Naive thymus-derived CD4-positive, alpha-beta T cell (primary cell): Measurements from ENCODE around the gene XPC. TPM values are rescaled to one million over a fixed set of nuclear protein-coding genes. Genes with fewer than 3 reads are reported as not detected.

Experiments
- ATAC-seq: fragments of 150-1000 bp; cut with Tn5 transposase; 2 replicates; pipeline ENCODE4 v1.10.0; 2021; ENCODE audit warnings: mild to moderate bottlenecking, moderate library complexity
- CTCF ChIA-PET: fragments of 350-600 bp; sonication (Branson Sonifier 250); formaldehyde crosslinking; loops from one replicate; lab custom pipeline; 2021; ENCODE audit warnings: antibody characterized with exemption; lab: Charles Lee
- POLR2A ChIA-PET: fragments of 350-600 bp; sonication (Branson Sonifier 250); formaldehyde crosslinking; loops from one replicate; lab custom pipeline; 2021; ENCODE audit warnings: antibody characterized with exemption, inconsistent platforms; lab: Charles Lee
- DNase-seq, 9 donors: peaks; one replicate each; pipeline versions ENCODE4 v3.0.0 to v3.0.0-alpha.2; 2020 to 2022; ENCODE audit warnings: mixed read lengths in 1 of 9
- H3K27ac ChIP-seq: one replicate; pipeline ENCODE4 v1.7.0; 2013; ENCODE audit warnings: mild to moderate bottlenecking, low read depth, low read length, moderate library complexity
- H3K27me3 ChIP-seq, 2 donors: one replicate each; pipeline ENCODE4 v1.7.0; 2013; ENCODE audit warnings: low read length in 2 of 2, mild to moderate bottlenecking in 2 of 2, moderate library complexity in 2 of 2; ENCODE audit not compliant: control insufficient read depth in 2 of 2, insufficient read depth in 2 of 2
- H3K36me3 ChIP-seq, 3 experiments: 1 replicate in 2 of 3; 2 replicates in 1 of 3; pipeline ENCODE4 v1.7.0; 2013; ENCODE audit warnings: low read length in 3 of 3, mild to moderate bottlenecking in 3 of 3, moderate library complexity in 1 of 3; ENCODE audit not compliant: insufficient read depth in 3 of 3, control insufficient read depth in 2 of 3
- H3K4me1 ChIP-seq, 2 donors: one replicate each; pipeline ENCODE4 v1.7.0; 2013; ENCODE audit warnings: low read length in 2 of 2, mild to moderate bottlenecking in 2 of 2, moderate library complexity in 1 of 2; ENCODE audit not compliant: control insufficient read depth in 2 of 2, insufficient read depth in 2 of 2
- H3K4me3 ChIP-seq: 2 replicates; pipeline ENCODE4 v1.7.0; 2013; ENCODE audit warnings: mild to moderate bottlenecking, low read length
- H3K9me3 ChIP-seq, 3 experiments: 1 replicate in 2 of 3; 2 replicates in 1 of 3; pipeline ENCODE4 v1.7.0; 2013; ENCODE audit warnings: low read length in 3 of 3; ENCODE audit not compliant: control insufficient read depth in 2 of 3
- H3K27ac Mint-ChIP-seq, 9 donors: one replicate each; pipeline ENCODE4 v1.8.0; 2020 to 2022; ENCODE audit warnings: mixed read lengths in 9 of 9, mild to moderate bottlenecking in 8 of 9, moderate library complexity in 5 of 9, inconsistent platforms in 2 of 9
- H3K27me3 Mint-ChIP-seq, 5 donors: one replicate each; pipeline ENCODE4 v1.8.0; 2021 to 2022; ENCODE audit warnings: mixed read lengths in 5 of 5, mild to moderate bottlenecking in 1 of 5
- H3K36me3 Mint-ChIP-seq, 5 donors: one replicate each; pipeline ENCODE4 v1.8.0; 2020 to 2022; ENCODE audit warnings: mixed read lengths in 5 of 5, mild to moderate bottlenecking in 3 of 5, inconsistent platforms in 1 of 5
- H3K4me1 Mint-ChIP-seq, 7 donors: one replicate each; pipeline ENCODE4 v1.8.0; 2020 to 2022; ENCODE audit warnings: mixed read lengths in 7 of 7, mild to moderate bottlenecking in 3 of 7, inconsistent platforms in 1 of 7
- H3K4me3 Mint-ChIP-seq, 10 donors: one replicate each; pipeline ENCODE4 v1.8.0; 2020 to 2022; ENCODE audit warnings: mild to moderate bottlenecking in 10 of 10, mixed read lengths in 10 of 10, moderate library complexity in 6 of 10, inconsistent platforms in 2 of 10
- H3K9me3 Mint-ChIP-seq, 11 donors: one replicate each; pipeline ENCODE4 v1.8.0; 2020 to 2022; ENCODE audit warnings: mixed read lengths in 11 of 11, mild to moderate bottlenecking in 4 of 11, inconsistent platforms in 1 of 11, moderate library complexity in 1 of 11
- intact Hi-C, 2 donors: fragments of 100-400 bp; cut with micrococcal nuclease; formaldehyde crosslinking; loops; one replicate each; pipeline ENCODE4 v1.15.1; 2023
- polyA plus RNA-seq, 2 donors: library from polyadenylated mRNA; unstranded; fragments of 300-500 nt; fragmentation: Illumina TruSeq; gene quantifications; one replicate each; pipeline ENCODE4 v1.2.3, GENCODE V29; 2021
- total RNA-seq, 6 experiments: library from RNA in 5 of 6; stranded (reverse) in 5 of 6; gene quantifications; 1 replicate in 5 of 6; 2 replicates in 1 of 6; pipeline ENCODE4 v1.2.3 and lab custom pipeline; 2021 to 2026

The XPC gene
- total and polyA plus RNA-seq, 7 experiments from 2014 or later: 50.0 to 94.8 (median 57.7) TPM

DNA sequence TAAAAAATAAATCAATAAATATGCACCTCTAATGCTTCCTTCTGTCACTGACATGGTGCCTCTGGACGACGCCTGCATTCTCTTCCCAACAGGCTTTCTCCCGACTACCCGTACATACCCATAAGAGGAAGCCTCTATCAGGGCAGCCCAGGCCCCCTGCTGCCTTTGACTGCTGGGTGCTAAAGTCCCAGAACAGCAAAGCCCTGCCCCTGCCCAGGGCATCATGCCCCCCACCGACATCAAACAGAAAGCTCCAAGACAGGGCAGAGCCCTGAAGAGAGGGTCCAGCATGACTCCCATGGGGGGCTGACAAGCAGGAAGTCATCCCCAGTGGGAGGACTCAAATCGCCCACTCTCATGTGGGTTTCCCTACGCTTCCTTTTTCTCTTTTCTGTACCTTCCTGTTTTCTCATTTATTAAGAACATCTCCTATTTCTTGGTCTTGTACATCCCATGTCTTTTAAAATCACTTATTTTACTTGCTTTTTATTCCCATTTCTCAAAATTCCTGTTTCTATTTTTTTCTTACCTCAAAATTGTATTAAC lies 23.4 kb downstream of the XPC start:
- Histone ChIP-seq H3K36me3 (peaks cover 24 to 90% (median 42%) of the 10 kb centered on the region in 3 experiments), H3K4me3 (no peak overlapping the region), H3K9me3 (no peaks in the 10 kb centered on the region), H3K27me3 (no peaks in the 10 kb centered on the region), H3K4me1 (no peaks in the 10 kb centered on the region), H3K27ac (no peak overlapping the region)
- intact Hi-C loops: no loop called here
- no peak overlapping the region for H3K4me3 Mint-ChIP-seq
- ATAC-seq: no peak
- H3K4me1 Mint-ChIP-seq: peaks cover 6 to 36% (median 26%) of the 10 kb centered on the region in 7 donors
- H3K36me3 Mint-ChIP-seq: peaks cover 30 to 69% (median 33%) of the 10 kb centered on the region in 5 donors
- POLR2A ChIA-PET: interaction anchor here (1.5 to 3.6 kb wide), 2 partner anchors 10 to 24 kb away, joined by 5 to 10 read pairs; partner anchors contain the start of genes LSM3 and XPC
- peaks cover 0 to 3% (median 0%) of the 10 kb centered on the region in 11 donors for H3K9me3 Mint-ChIP-seq
- H3K27ac Mint-ChIP-seq: peak overlapping the region in 4 of 9 donors; percentile 51 to 73 (median 57)
- peak in 1 of 9 donors; percentile 15 for DNase-seq
- CTCF ChIA-PET: no interaction called here
- H3K27me3 Mint-ChIP-seq: no peaks in the 10 kb centered on the region

DNA sequence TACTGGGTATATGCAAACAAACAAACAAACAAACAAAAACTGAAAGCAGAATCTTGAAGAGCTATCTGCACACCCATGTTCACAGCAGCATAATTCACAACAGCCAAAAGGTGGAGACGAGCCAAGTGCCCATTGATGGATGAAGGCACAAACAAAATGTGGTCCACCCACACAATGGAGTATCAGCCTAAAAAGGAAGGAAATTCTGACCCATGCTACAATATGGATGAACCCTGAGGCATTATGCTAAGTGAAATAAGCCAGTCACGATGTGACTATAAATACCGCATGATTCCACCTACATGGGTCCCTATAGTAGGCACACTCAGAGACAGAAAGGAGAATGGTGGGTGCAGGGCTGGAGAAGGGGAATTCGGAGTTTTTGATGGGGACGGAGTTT lies 24.1 kb downstream of the XPC start:
- Histone ChIP-seq H3K36me3 (peaks cover 19 to 86% (median 38%) of the 10 kb centered on the region in 3 experiments), H3K4me1 (no peaks in the 10 kb centered on the region), H3K27ac (no peak overlapping the region), H3K4me3 (no peak overlapping the region), H3K9me3 (no peaks in the 10 kb centered on the region), H3K27me3 (no peaks in the 10 kb centered on the region)
- ChIA-PET POLR2A (interaction anchor here (3.6 kb wide), 1 partner anchor 25 kb away, joined by 10 read pairs; the partner anchor contains the start of genes LSM3 and XPC), CTCF (no interaction called here)
- no peak for DNase-seq
- Mint-ChIP-seq H3K27me3 (no peaks in the 10 kb centered on the region), H3K9me3 (peaks cover 0 to 3% (median 0%) of the 10 kb centered on the region in 11 donors), H3K36me3 (peaks cover 30 to 64% (median 31%) of the 10 kb centered on the region in 5 donors), H3K4me3 (no peak overlapping the region), H3K4me1 (peaks cover 6 to 36% (median 26%) of the 10 kb centered on the region in 7 donors), H3K27ac (peak overlapping the region in 4 of 9 donors; percentile 2 to 51 (median 18))
- ATAC-seq: no peak
- intact Hi-C loops: no loop called here

- DNase-seq (no peak), ATAC-seq (no peak)
- no peak overlapping the region for H3K4me3 ChIP-seq
- H3K4me1 ChIP-seq: no peaks in the 10 kb centered on the region
- no peaks in the 10 kb centered on the region for H3K9me3 ChIP-seq
- H3K36me3 Mint-ChIP-seq: peaks cover 23 to 58% (median 25%) of the 10 kb centered on the region in 5 donors
- H3K4me3 Mint-ChIP-seq: no peak overlapping the region
- H3K27ac ChIP-seq: no peak overlapping the region
- H3K27ac Mint-ChIP-seq: peak overlapping the region in 4 of 9 donors; percentile 0 to 59 (median 6)
- H3K9me3 Mint-ChIP-seq: peaks cover 0 to 3% (median 0%) of the 10 kb centered on the region in 11 donors
- peaks cover 6 to 32% (median 26%) of the 10 kb centered on the region in 7 donors for H3K4me1 Mint-ChIP-seq
- no peaks in the 10 kb centered on the region for H3K27me3 ChIP-seq
- no peaks in the 10 kb centered on the region for H3K27me3 Mint-ChIP-seq
- H3K36me3 ChIP-seq: peaks cover 13 to 80% (median 32%) of the 10 kb centered on the region in 3 experiments
- intact Hi-C loops: loop anchor here in 1 of 2 donors (2.0 kb wide), 1 partner anchor 21 kb away; no protein-coding TSS in a partner anchor
- CTCF ChIA-PET: no interaction called here
- POLR2A ChIA-PET: interaction anchor here (0.8 to 3.6 kb wide), 2 partner anchors 19 to 25 kb away, joined by 3 to 10 read pairs; partner anchors contain the start of genes LSM3 and XPC
Measured at GRCh38 chr3:14153663-14154062, 24.7 kb downstream of the XPC start.

DNA sequence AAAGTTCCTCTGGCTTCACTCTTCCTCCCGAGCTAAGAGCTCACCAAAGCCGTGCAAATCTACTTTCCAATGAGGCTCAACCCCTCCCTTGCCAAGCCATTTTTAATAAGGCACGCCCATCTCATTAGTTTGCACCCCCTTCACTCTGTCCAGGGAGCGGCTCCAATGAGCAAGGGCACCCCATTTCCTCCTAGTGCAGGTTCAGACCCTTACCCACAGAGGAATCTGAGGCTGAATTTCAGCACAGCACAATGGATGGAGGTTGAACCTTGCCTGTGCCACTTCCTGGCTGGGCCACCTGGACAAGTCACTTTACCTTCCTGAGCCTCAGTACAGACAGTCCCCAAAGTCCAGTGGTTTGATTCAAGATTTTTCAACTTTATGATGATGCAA lies 25.4 kb downstream of the XPC start:
- Mint-ChIP-seq H3K27me3 (no peaks in the 10 kb centered on the region), H3K4me3 (no peak overlapping the region), H3K9me3 (peaks cover 0 to 3% (median 0%) of the 10 kb centered on the region in 11 donors), H3K4me1 (peaks cover 6 to 28% (median 24%) of the 10 kb centered on the region in 7 donors), H3K27ac (peak overlapping the region in 6 of 9 donors; percentile 25 to 78 (median 52)), H3K36me3 (peaks cover 16 to 51% (median 18%) of the 10 kb centered on the region in 5 donors)
- Histone ChIP-seq H3K4me3 (no peak overlapping the region), H3K36me3 (peaks cover 8 to 80% (median 26%) of the 10 kb centered on the region in 3 experiments), H3K9me3 (no peaks in the 10 kb centered on the region), H3K4me1 (no peaks in the 10 kb centered on the region), H3K27ac (no peak overlapping the region), H3K27me3 (no peaks in the 10 kb centered on the region)
- ATAC-seq (no peak), DNase-seq (no peak)
- intact Hi-C loops: loop anchor here in 1 of 2 donors (2.0 kb wide), 1 partner anchor 22 kb away; no protein-coding TSS in a partner anchor
- POLR2A ChIA-PET: interaction anchor here (1.2 kb wide), 1 partner anchor 16 kb away, joined by 3 read pairs; no protein-coding TSS in a partner anchor
- CTCF ChIA-PET: interaction anchor here (0.6 to 0.7 kb wide), 2 partner anchors 9 to 1801 kb away, joined by 3 read pairs; no protein-coding TSS in a partner anchor

- ATAC-seq (peak; percentile 47), DNase-seq (no peak)
- Histone ChIP-seq H3K4me1 (no peaks in the 10 kb centered on the region), H3K4me3 (no peak overlapping the region), H3K36me3 (peaks cover 6 to 80% (median 22%) of the 10 kb centered on the region in 3 experiments), H3K27me3 (no peaks in the 10 kb centered on the region), H3K27ac (no peak overlapping the region), H3K9me3 (no peaks in the 10 kb centered on the region)
- no peak overlapping the region for H3K4me3 Mint-ChIP-seq
- CTCF ChIA-PET: interaction anchor here (0.6 to 0.7 kb wide), 2 partner anchors 10 to 1802 kb away, joined by 3 read pairs; no protein-coding TSS in a partner anchor
- POLR2A ChIA-PET: interaction anchor here (1.0 to 1.2 kb wide), 2 partner anchors 16 to 23 kb away, joined by 3 read pairs; no protein-coding TSS in a partner anchor
- peaks cover 15 to 50% (median 17%) of the 10 kb centered on the region in 5 donors for H3K36me3 Mint-ChIP-seq
- H3K27me3 Mint-ChIP-seq: no peaks in the 10 kb centered on the region
- intact Hi-C loops: loop anchor here in 1 of 2 donors (2.0 kb wide), 1 partner anchor 22 kb away; no protein-coding TSS in a partner anchor
- peaks cover 0 to 3% (median 0%) of the 10 kb centered on the region in 11 donors for H3K9me3 Mint-ChIP-seq
- peaks cover 6 to 27% (median 22%) of the 10 kb centered on the region in 7 donors for H3K4me1 Mint-ChIP-seq
- H3K27ac Mint-ChIP-seq: peak overlapping the region in 6 of 9 donors; percentile 25 to 78 (median 62)
Measured at GRCh38 chr3:14152233-14152962, 26.0 kb downstream of the XPC start.

- Histone ChIP-seq H3K9me3 (no peaks in the 10 kb centered on the region), H3K27me3 (no peaks in the 10 kb centered on the region), H3K27ac (no peak overlapping the region), H3K4me1 (no peaks in the 10 kb centered on the region), H3K36me3 (peaks cover 6 to 80% (median 17%) of the 10 kb centered on the region in 3 experiments), H3K4me3 (no peak overlapping the region)
- peaks cover 0 to 3% (median 0%) of the 10 kb centered on the region in 11 donors for H3K9me3 Mint-ChIP-seq
- DNase-seq: no peak
- no peak overlapping the region for H3K4me3 Mint-ChIP-seq
- ChIA-PET CTCF (no interaction called here), POLR2A (interaction anchor here (1.0 to 2.9 kb wide), 3 partner anchors 17 to 27 kb away, joined by 3 to 12 read pairs (median 3); partner anchors contain the start of genes LSM3 and XPC)
- H3K36me3 Mint-ChIP-seq: peaks cover 15 to 48% (median 21%) of the 10 kb centered on the region in 5 donors
- no peaks in the 10 kb centered on the region for H3K27me3 Mint-ChIP-seq
- ATAC-seq: no peak
- H3K4me1 Mint-ChIP-seq: peaks cover 9 to 22% (median 14%) of the 10 kb centered on the region in 7 donors
- H3K27ac Mint-ChIP-seq: no peak overlapping the region
- intact Hi-C loops: loop anchor here in 1 of 2 donors (2.0 kb wide), 1 partner anchor 23 kb away; no protein-coding TSS in a partner anchor
Measured at GRCh38 chr3:14151471-14152083, 26.8 kb downstream of the XPC start.
